Measurements from ENCODE around the gene OR8K3. TPM values are rescaled to one million over a fixed set of nuclear protein-coding genes. Genes with fewer than 3 reads are reported as not detected.

Gene OR8K3
- total RNA-seq, 4 donors from 2014 or later, result not detected

- Histone ChIP-seq H3K27me3 (no peaks in the 10 kb centered on the region), H3K27ac (no peak overlapping the region), H3K4me1 (no peaks in the 10 kb centered on the region), H3K9me3 (peaks cover 0 to 21% (median 0%) of the 10 kb centered on the region in 3 donors), H3K4me3 (no peak overlapping the region), H3K36me3 (no peaks in the 10 kb centered on the region)
- no peak for ATAC-seq
- 50% methylated on average over 1 of the region's 3 CpGs; no CpG with 5 or more reads in 1 of the 2 donors for WGBS, 2 donors (ENCODE audit: low coverage in 1 of 2)
- TF ChIP-seq POLR2A (IDR thresholded peaks at IDR 0.05) (no peak), POLR2AphosphoS5 (IDR thresholded peaks at IDR 0.05) (no peak), CTCF (IDR thresholded peaks at IDR 0.05) (no peak), EP300 (IDR thresholded peaks at IDR 0.05) (no peak)
Observed at GRCh38 chr11:56307836-56308235, 7.1 kb upstream of the OR8K3 start.

- Histone ChIP-seq H3K4me1 (no peaks in the 10 kb centered on the region), H3K9me3 (peaks cover 0 to 5% (median 0%) of the 10 kb centered on the region in 3 donors), H3K27ac (no peak overlapping the region), H3K27me3 (no peaks in the 10 kb centered on the region), H3K4me3 (no peak overlapping the region), H3K36me3 (no peaks in the 10 kb centered on the region)
- WGBS, 2 donors (ENCODE audit: low coverage in 1 of 2), result 60 to 80% methylated on average over 1 to 3 of the region's 34 CpGs
- no peak for ATAC-seq
- TF ChIP-seq EP300 (IDR thresholded peaks at IDR 0.05) (no peak), CTCF (IDR thresholded peaks at IDR 0.05) (no peak), POLR2A (IDR thresholded peaks at IDR 0.05) (no peak), POLR2AphosphoS5 (IDR thresholded peaks at IDR 0.05) (no peak)
Observed at GRCh38 chr11:56331861-56332491, 17.0 kb downstream of the OR8K3 start.

- H3K9me3 ChIP-seq, result peaks cover 0 to 13% (median 0%) of the 10 kb centered on the region in 3 donors
- 75% methylated on average over 3 of the region's 3 CpGs for WGBS, 2 donors (ENCODE audit: low coverage in 1 of 2)
- ATAC-seq, result no peak
- TF ChIP-seq CTCF (IDR thresholded peaks at IDR 0.05), result no peak
- no peak for TF ChIP-seq EP300 (IDR thresholded peaks at IDR 0.05)
- TF ChIP-seq POLR2AphosphoS5 (IDR thresholded peaks at IDR 0.05), result no peak
- no peak for TF ChIP-seq POLR2A (IDR thresholded peaks at IDR 0.05)
- no peaks in the 10 kb centered on the region for H3K36me3 ChIP-seq
- no peaks in the 10 kb centered on the region for H3K27me3 ChIP-seq
- no peaks in the 10 kb centered on the region for H3K4me1 ChIP-seq
- H3K4me3 ChIP-seq, result no peak overlapping the region
- no peak overlapping the region for H3K27ac ChIP-seq
Observed at GRCh38 chr11:56333156-56333555, 18.2 kb downstream of the OR8K3 start.

GRCh38 chr11:56340289-56340688 lies 25.3 kb downstream of the OR8K3 start:
- Histone ChIP-seq H3K4me1 (no peaks in the 10 kb centered on the region), H3K27ac (no peak overlapping the region), H3K36me3 (no peaks in the 10 kb centered on the region), H3K4me3 (no peak overlapping the region), H3K27me3 (no peaks in the 10 kb centered on the region), H3K9me3 (peaks cover 0 to 13% (median 0%) of the 10 kb centered on the region in 3 donors)
- TF ChIP-seq POLR2A (IDR thresholded peaks at IDR 0.05) (no peak), CTCF (IDR thresholded peaks at IDR 0.05) (no peak), EP300 (IDR thresholded peaks at IDR 0.05) (no peak), POLR2AphosphoS5 (IDR thresholded peaks at IDR 0.05) (no peak)
- ATAC-seq, result no peak

GRCh38 chr11:56345739-56346138 lies 30.8 kb downstream of the OR8K3 start, which contains the start of gene OR8K1:
Gene OR8K1, plus strand, starts transcription at chr11:56346039. Its CDS starts 0 bp downstream, at chr11:56346039.
- H3K9me3 ChIP-seq, result no peaks in the 10 kb centered on the region
- H3K36me3 ChIP-seq, result no peaks in the 10 kb centered on the region
- H3K4me1 ChIP-seq, result no peaks in the 10 kb centered on the region
- H3K27me3 ChIP-seq, result no peaks in the 10 kb centered on the region
- no peak for ATAC-seq
- WGBS, 2 donors (ENCODE audit: low coverage in 1 of 2), result 91 to 94% methylated on average over 1 of the region's 1 CpG
- H3K27ac ChIP-seq, result no peak within 1 kb of the TSS
- no peak within 1 kb of the TSS for H3K4me3 ChIP-seq
- TF ChIP-seq EP300 (IDR thresholded peaks at IDR 0.05) (no peak), CTCF (IDR thresholded peaks at IDR 0.05) (no peak), POLR2A (IDR thresholded peaks at IDR 0.05) (no peak), POLR2AphosphoS5 (IDR thresholded peaks at IDR 0.05) (no peak)
